ENCODE measurements around the gene DOCK3. TPM values are rescaled to one million over a fixed set of nuclear protein-coding genes. Genes with fewer than 3 reads are reported as not detected.

Gene DOCK3
- total and polyA plus RNA-seq, 4 donors = 0.01 to 0.08 (median 0.06) TPM; not detected in 1

DNA sequence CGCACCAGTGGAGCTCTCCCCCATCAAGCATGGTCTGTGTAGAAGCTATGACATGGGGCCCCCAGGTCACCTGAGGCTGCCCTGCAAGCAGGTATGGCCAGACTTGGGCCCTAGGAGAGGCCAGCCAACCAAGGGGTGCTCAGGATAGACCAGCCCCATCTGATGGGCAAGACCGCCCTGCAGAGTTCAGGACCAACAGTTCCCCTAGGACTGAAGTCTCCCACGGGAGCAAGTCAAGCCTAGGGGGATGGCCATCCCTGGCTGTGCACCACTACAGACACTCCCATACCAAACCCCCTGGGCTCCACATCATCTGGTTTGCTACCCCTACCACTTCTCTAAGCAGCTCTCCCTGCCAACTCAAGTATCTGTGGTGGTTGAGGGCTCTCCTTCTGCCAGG lies 568.2 kb downstream of the DOCK3 start:
- no peaks in the 10 kb centered on the region for H3K36me3 ChIP-seq (ENCODE audit: control insufficient read depth in 4 of 4, insufficient read depth in 3 of 4, low read depth in 1 of 4, low read length in 3 of 4)
- H3K4me3 ChIP-seq (ENCODE audit: low read depth in 1 of 3, low read length in 3 of 3) = no peak overlapping the region
- DNase-seq (ENCODE audit: low spot score) = no peak
- WGBS = 62% methylated on average over 3 of the region's 3 CpGs
- H3K27ac ChIP-seq (ENCODE audit: low read depth in 1 of 2, low read length in 2 of 2) = no peak overlapping the region
- H3K9me3 ChIP-seq (ENCODE audit: control insufficient read depth in 4 of 4, low read length in 3 of 4) = peaks cover 0 to 4% (median 0%) of the 10 kb centered on the region in 4 donors
- H3K9ac ChIP-seq (ENCODE audit: low read depth in 1 of 2, low read length in 2 of 2) = no peak overlapping the region
- H3K4me1 ChIP-seq (ENCODE audit: control insufficient read depth in 4 of 4, insufficient read depth in 4 of 4, low read length in 3 of 4) = no peaks in the 10 kb centered on the region
- TF ChIP-seq FOXA1 (IDR thresholded peaks at IDR 0.05) (no peak), HNF4G (IDR thresholded peaks at IDR 0.05) (no peak), TAF1 (conservative IDR thresholded peaks at IDR 0.05) (no peak), FOXA2 (IDR thresholded peaks at IDR 0.05) (no peak), GABPA (IDR thresholded peaks at IDR 0.05 in 1 of 2, conservative IDR thresholded peaks at IDR 0.05 in 1 of 2) (no peak), HNF4A (conservative IDR thresholded peaks at IDR 0.05) (no peak), SP1 (IDR thresholded peaks at IDR 0.05) (no peak), EGR1 (IDR thresholded peaks at IDR 0.05; ENCODE audit: low read depth in 2 of 2) (no peak), RAD21 (IDR thresholded peaks at IDR 0.05) (no peak), YY1 (IDR thresholded peaks at IDR 0.05) (no peak)
- TF ChIP-seq, protein P1, sequence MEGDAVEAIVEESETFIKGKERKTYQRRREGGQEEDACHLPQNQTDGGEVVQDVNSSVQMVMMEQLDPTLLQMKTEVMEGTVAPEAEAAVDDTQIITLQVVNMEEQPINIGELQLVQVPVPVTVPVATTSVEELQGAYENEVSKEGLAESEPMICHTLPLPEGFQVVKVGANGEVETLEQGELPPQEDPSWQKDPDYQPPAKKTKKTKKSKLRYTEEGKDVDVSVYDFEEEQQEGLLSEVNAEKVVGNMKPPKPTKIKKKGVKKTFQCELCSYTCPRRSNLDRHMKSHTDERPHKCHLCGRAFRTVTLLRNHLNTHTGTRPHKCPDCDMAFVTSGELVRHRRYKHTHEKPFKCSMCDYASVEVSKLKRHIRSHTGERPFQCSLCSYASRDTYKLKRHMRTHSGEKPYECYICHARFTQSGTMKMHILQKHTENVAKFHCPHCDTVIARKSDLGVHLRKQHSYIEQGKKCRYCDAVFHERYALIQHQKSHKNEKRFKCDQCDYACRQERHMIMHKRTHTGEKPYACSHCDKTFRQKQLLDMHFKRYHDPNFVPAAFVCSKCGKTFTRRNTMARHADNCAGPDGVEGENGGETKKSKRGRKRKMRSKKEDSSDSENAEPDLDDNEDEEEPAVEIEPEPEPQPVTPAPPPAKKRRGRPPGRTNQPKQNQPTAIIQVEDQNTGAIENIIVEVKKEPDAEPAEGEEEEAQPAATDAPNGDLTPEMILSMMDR (IDR thresholded peaks at IDR 0.05; ENCODE audit: low read depth, low read length, missing input control) = no peak
- TF ChIP-seq, protein P2, sequence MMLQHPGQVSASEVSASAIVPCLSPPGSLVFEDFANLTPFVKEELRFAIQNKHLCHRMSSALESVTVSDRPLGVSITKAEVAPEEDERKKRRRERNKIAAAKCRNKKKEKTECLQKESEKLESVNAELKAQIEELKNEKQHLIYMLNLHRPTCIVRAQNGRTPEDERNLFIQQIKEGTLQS (IDR thresholded peaks at IDR 0.05) = no peak
- TF ChIP-seq, protein P3, sequence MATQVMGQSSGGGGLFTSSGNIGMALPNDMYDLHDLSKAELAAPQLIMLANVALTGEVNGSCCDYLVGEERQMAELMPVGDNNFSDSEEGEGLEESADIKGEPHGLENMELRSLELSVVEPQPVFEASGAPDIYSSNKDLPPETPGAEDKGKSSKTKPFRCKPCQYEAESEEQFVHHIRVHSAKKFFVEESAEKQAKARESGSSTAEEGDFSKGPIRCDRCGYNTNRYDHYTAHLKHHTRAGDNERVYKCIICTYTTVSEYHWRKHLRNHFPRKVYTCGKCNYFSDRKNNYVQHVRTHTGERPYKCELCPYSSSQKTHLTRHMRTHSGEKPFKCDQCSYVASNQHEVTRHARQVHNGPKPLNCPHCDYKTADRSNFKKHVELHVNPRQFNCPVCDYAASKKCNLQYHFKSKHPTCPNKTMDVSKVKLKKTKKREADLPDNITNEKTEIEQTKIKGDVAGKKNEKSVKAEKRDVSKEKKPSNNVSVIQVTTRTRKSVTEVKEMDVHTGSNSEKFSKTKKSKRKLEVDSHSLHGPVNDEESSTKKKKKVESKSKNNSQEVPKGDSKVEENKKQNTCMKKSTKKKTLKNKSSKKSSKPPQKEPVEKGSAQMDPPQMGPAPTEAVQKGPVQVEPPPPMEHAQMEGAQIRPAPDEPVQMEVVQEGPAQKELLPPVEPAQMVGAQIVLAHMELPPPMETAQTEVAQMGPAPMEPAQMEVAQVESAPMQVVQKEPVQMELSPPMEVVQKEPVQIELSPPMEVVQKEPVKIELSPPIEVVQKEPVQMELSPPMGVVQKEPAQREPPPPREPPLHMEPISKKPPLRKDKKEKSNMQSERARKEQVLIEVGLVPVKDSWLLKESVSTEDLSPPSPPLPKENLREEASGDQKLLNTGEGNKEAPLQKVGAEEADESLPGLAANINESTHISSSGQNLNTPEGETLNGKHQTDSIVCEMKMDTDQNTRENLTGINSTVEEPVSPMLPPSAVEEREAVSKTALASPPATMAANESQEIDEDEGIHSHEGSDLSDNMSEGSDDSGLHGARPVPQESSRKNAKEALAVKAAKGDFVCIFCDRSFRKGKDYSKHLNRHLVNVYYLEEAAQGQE (IDR thresholded peaks at IDR 0.05) = no peak
- no peaks in the 10 kb centered on the region for H3K27me3 ChIP-seq (ENCODE audit: control insufficient read depth in 4 of 4, insufficient read depth in 4 of 4, low read length in 3 of 4)

DNA sequence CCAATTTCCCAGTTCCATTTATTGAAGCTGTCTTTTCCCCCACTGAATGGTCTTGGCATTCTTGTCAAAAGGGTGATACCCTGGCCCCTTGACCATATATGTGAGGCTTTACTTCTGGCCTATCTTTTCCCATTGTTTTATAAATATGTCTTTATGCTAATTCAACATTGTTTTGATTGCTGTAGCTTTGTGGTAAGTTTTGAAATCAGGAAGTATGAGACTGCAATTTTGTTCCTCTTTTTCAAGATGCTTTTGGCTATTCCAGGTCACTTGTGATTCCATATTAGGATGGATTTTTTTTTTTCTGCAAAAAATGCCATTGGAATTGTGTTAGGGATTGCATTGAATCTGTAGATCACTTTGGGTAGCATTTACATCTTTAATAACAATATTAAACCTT lies 569.2 kb downstream of the DOCK3 start:
- no peak overlapping the region for H3K27ac ChIP-seq (ENCODE audit: low read depth in 1 of 2, low read length in 2 of 2)
- H3K36me3 ChIP-seq (ENCODE audit: control insufficient read depth in 4 of 4, insufficient read depth in 3 of 4, low read depth in 1 of 4, low read length in 3 of 4) = no peaks in the 10 kb centered on the region
- no peak for DNase-seq (ENCODE audit: low spot score)
- H3K4me1 ChIP-seq (ENCODE audit: control insufficient read depth in 4 of 4, insufficient read depth in 4 of 4, low read length in 3 of 4) = no peaks in the 10 kb centered on the region
- no peak overlapping the region for H3K9ac ChIP-seq (ENCODE audit: low read depth in 1 of 2, low read length in 2 of 2)
- no peak overlapping the region for H3K4me3 ChIP-seq (ENCODE audit: low read depth in 1 of 3, low read length in 3 of 3)
- peaks cover 0 to 4% (median 0%) of the 10 kb centered on the region in 4 donors for H3K9me3 ChIP-seq (ENCODE audit: control insufficient read depth in 4 of 4, low read length in 3 of 4)
- TF ChIP-seq SP1 (IDR thresholded peaks at IDR 0.05) = no peak
- no peak for TF ChIP-seq YY1 (IDR thresholded peaks at IDR 0.05)
- TF ChIP-seq, protein P2 (IDR thresholded peaks at IDR 0.05) = no peak
- no peaks in the 10 kb centered on the region for H3K27me3 ChIP-seq (ENCODE audit: control insufficient read depth in 4 of 4, insufficient read depth in 4 of 4, low read length in 3 of 4)

All from liver (tissue), 9 donors.